ENCODE results near the gene PPFIA3.

Gene PPFIA3

DNA sequence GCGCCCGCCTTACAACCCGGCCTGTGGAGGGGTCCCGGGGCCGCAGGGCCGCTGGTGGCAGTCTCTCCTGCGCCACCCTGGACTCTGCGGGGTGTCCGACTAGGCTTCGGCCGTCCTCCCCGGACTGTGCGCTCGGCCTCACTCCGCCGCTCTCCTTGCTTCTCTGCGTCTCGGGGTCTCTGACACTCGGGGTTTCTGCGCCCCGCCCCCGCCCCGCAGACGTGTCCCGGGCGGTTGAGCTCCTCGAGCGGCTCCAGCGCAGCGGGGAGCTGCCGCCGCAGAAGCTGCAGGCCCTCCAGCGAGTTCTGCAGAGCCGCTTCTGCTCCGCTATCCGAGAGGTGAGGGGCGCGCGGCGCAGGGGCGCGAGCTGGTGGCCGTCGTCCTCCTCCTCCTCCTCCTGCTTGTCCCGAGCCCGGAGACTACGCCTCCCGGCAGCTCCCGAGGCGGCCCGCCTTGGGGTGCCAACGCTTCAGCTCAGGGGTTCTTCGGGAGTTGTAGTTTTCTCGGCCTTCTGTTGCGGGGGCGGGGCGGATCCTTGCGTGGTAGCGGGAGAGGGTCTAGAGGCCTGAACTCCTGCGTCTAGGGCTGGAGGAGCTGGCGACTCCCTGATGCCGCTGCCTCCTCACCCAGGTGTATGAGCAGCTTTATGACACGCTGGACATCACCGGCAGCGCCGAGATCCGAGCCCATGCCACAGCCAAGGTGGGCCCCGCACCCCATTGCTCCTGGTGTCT lies 4.5 kb upstream of the PPFIA3 start:
- CTCF ChIA-PET: interaction anchor here (0.6 to 2.3 kb wide), 9 partner anchors 10 to 171 kb away, joined by 3 to 12 read pairs (median 3); no protein-coding TSS in a partner anchor
- DNase-seq (ENCODE audit: low spot score): no peak
- peak overlapping the region; percentile 59 for H3K27ac ChIP-seq

DNA sequence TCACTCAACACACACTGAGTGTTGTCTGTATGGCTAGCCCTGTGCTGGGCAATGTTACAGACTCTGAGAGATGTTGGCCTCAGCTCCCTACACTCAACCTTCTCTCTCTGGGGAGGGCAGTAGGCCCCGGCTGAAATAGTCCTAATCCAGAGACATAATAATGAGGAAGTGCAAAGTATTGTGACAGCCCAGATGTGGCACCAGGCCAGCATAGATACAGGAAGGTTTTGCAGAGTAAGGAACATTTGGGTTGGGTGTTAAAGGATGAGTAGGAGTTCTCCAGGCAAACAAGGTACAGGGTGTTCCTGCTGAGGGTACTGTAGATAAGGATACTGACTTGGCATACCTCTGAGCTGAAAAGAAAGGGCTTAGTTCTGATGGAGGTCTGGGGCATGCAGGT lies 2.8 kb upstream of the PPFIA3 start:
- POLR2A ChIA-PET (ENCODE audit: low non-redundant PET): no interaction called here
- H3K27ac ChIP-seq: no peak overlapping the region
- TF ChIP-seq, protein P1, sequence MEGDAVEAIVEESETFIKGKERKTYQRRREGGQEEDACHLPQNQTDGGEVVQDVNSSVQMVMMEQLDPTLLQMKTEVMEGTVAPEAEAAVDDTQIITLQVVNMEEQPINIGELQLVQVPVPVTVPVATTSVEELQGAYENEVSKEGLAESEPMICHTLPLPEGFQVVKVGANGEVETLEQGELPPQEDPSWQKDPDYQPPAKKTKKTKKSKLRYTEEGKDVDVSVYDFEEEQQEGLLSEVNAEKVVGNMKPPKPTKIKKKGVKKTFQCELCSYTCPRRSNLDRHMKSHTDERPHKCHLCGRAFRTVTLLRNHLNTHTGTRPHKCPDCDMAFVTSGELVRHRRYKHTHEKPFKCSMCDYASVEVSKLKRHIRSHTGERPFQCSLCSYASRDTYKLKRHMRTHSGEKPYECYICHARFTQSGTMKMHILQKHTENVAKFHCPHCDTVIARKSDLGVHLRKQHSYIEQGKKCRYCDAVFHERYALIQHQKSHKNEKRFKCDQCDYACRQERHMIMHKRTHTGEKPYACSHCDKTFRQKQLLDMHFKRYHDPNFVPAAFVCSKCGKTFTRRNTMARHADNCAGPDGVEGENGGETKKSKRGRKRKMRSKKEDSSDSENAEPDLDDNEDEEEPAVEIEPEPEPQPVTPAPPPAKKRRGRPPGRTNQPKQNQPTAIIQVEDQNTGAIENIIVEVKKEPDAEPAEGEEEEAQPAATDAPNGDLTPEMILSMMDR (conservative IDR thresholded peaks at IDR 0.05; ENCODE audit: low read depth): no peak
- DNase-seq (ENCODE audit: low spot score): no peak
- CTCF ChIA-PET: no interaction called here

More for the DNA sequence above, 4.5 kb upstream of the PPFIA3 start:
- POLR2A ChIA-PET (ENCODE audit: low non-redundant PET): no interaction called here
- TF ChIP-seq, protein P1 (conservative IDR thresholded peaks at IDR 0.05; ENCODE audit: low read depth): no peak

DNA sequence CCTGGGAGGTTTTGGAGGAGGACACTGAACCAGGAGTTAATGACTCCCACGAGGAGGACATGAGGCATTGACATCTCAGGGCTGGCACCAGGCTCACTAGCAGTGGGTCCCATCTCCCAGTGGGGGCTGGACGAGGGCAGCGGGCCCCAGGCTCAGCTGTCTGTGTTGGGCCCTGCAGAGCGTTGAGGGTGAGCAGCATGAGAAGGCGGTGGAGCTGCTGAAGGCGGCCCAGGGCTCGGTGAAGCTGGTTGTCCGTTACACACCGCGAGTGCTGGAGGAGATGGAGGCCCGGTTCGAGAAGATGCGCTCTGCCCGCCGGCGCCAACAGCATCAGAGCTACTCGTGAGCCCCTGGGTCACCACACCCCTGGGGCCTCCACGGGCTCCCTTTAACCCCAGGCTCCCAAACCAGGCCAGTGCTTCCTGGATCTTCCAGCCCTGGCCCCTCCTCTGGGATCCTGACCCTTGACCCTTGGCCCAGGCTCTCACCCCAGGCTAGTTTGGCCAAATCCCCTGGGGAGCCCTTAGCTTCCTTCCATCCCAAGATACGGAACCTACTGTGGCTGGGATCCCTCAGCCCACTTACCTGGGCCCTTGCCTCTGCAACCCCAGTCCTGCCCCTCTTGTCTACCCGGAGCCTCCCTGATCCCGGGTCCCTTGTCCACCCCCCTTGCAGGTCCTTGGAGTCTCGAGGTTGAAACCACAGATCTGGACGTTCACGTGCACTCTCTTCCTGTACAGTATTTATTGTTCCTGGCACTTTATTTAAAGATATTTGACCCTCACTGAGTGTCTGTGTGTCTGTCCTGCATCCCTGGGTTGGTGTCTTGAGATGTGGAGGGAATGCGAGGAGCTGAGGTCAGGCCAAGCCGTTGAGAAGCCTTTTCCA lies 1.4 kb upstream of the PPFIA3 start:
- TF ChIP-seq, protein P1 (conservative IDR thresholded peaks at IDR 0.05; ENCODE audit: low read depth): no peak
- peak overlapping the region; percentile 88 for H3K27ac ChIP-seq
- POLR2A ChIA-PET (ENCODE audit: low non-redundant PET): no interaction called here
- no peak for DNase-seq (ENCODE audit: low spot score)
- CTCF ChIA-PET: interaction anchor here (0.7 to 1.7 kb wide), 2 partner anchors 20 to 109 kb away, joined by 3 to 6 read pairs; no protein-coding TSS in a partner anchor

DNA sequence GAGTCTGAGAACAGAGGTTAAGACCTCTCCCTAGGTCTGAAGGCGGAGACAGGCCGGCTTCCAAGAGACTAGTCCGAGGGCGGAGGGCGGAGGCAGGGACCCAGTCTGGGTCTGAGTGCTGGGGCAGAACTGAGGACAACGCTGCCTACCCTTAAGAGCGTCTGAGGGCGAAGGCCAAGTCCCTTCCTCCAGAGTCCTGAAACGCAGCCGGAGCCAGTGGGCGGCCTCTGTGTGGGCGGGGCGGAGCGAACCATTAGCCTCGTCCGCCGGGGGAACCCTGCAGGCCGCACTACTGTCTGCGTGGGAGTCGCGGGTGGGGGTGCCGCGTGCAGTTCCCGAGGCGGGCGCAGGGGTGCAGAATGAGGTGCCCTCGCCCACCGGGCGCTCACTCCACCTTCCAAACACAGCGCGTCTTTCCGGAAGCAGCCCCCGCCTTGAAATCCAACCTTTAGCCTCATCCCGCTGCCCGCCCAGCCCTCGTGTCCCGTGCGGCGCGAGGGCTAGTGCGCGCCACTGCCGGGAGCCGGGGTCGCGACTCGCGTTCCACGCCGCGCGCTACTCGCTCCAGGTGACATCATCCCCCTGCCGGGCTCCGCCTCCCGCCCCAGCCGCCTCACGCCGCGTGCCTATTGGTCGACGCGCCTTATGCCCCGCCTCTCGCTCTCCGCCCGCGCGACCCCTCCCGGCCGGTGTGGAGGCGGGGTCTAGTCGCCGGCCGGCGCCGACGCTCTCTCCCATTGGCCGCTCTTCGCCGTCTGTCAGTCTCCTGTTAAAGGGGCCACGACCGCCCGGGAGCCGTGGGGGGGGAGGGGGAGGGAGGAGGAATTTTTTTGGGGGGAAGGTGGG lies 556 bp upstream of the PPFIA3 start, which contains the start of gene C19orf73:
Gene C19orf73 (minus strand): TSS at position 579 of the 846 bp plus-strand sequence. CDS start 121 bp downstream, at position 458.
- ChIA-PET POLR2A (ENCODE audit: low non-redundant PET) (no interaction called here), CTCF (interaction anchor here (1.7 kb wide), 1 partner anchor 21 kb away, joined by 6 read pairs; no protein-coding TSS in a partner anchor)

DNA sequence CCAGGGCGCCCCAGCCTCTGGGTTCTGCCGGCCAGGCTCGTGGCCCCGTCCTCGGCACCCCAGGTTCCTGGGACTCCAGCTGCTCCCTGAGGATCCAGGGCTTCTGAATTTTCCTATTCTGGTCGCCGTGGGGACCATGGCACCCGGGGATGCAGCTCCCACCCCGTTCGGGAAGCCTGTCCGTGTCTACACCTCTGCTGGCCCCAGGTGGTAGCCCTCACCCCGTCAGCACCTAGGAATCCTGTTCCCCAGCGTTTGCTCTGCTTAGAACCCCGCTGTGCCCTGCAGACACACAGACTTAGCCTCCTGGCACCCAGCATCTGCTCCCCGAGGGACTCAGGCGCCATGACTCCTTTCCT lies 960 bp downstream of the PPFIA3 start:
- CTCF ChIA-PET: interaction anchor here (0.5 to 1.8 kb wide), 3 partner anchors 14 to 595 kb away, joined by 3 to 5 read pairs (median 4); no protein-coding TSS in a partner anchor
- POLR2A ChIA-PET (ENCODE audit: low non-redundant PET): no interaction called here
- H3K27ac ChIP-seq: no peak overlapping the region
- DNase-seq (ENCODE audit: low spot score): no peak
- TF ChIP-seq, protein P1 (conservative IDR thresholded peaks at IDR 0.05; ENCODE audit: low read depth): no peak

More for the DNA sequence above, 556 bp upstream of the PPFIA3 start, which contains the start of gene C19orf73:
- H3K27ac ChIP-seq: peak within 1 kb of the TSS; percentile 88
- peak; percentile 99 for DNase-seq (ENCODE audit: low spot score)
- TF ChIP-seq, protein P1 (conservative IDR thresholded peaks at IDR 0.05; ENCODE audit: low read depth): no peak
